Measurements from ENCODE around the gene MAGI2.
A peak's percentile ranks its signal among the peaks of the same experiment; 100 is the strongest.

Gene MAGI2

GRCh38 chr7:79453558-79454360 lies at the start of gene MAGI2:
MAGI2 (minus strand) TSS chr7:79453667; CDS start chr7:79453320, 347 bp downstream.
- no peak for TF ChIP-seq GATA1 (IDR thresholded peaks at IDR 0.05; ENCODE audit: low read depth, low read length)
- TF ChIP-seq POLR2A (IDR thresholded peaks at IDR 0.05; ENCODE audit: low read length) = no peak
- peak; percentile 49 to 59 for DNase-seq

- no peak for DNase-seq
- TF ChIP-seq GATA1 (IDR thresholded peaks at IDR 0.05; ENCODE audit: low read depth, low read length) = no peak
- TF ChIP-seq POLR2A (IDR thresholded peaks at IDR 0.05; ENCODE audit: low read length) = no peak
Measured at GRCh38 chr7:79502151-79502550, 48.7 kb upstream of the MAGI2 start.

DNA sequence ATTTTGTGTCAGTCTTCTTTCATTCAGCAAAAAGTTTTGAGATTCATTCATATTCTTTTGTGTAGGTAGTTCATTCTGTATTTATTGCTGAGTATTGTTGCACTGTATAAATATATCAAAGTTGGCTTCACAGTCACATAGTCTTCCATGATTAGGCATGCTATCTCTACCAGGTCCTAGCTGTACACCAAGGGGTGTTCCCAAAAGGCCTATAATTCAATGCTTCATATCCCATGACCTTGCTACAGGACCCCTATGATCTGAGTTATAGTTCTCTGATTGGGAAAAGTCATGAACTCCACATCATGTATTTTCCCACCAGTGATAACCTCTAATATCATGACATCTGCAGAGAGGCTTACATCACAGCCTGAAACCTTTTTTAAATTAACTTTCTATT lies 47.3 kb upstream of the MAGI2 start:
- TF ChIP-seq GATA1 (IDR thresholded peaks at IDR 0.05; ENCODE audit: low read depth, low read length) = no peak
- no peak for TF ChIP-seq POLR2A (IDR thresholded peaks at IDR 0.05; ENCODE audit: low read length)
- DNase-seq = no peak

- TF ChIP-seq POLR2A (IDR thresholded peaks at IDR 0.05; ENCODE audit: low read length) (no peak), GATA1 (IDR thresholded peaks at IDR 0.05; ENCODE audit: low read depth, low read length) (no peak)
- DNase-seq = no peak
Measured at GRCh38 chr7:79497728-79498127, 44.3 kb upstream of the MAGI2 start.

- no peak for TF ChIP-seq POLR2A (IDR thresholded peaks at IDR 0.05; ENCODE audit: low read length)
- TF ChIP-seq GATA1 (IDR thresholded peaks at IDR 0.05; ENCODE audit: low read depth, low read length) = no peak
- no peak for DNase-seq
Measured at GRCh38 chr7:79495544-79496272, 42.2 kb upstream of the MAGI2 start.

GRCh38 chr7:79494046-79494445 lies 40.6 kb upstream of the MAGI2 start:
- DNase-seq = no peak
- TF ChIP-seq POLR2A (IDR thresholded peaks at IDR 0.05; ENCODE audit: low read length) (no peak), GATA1 (IDR thresholded peaks at IDR 0.05; ENCODE audit: low read depth, low read length) (no peak)

DNA sequence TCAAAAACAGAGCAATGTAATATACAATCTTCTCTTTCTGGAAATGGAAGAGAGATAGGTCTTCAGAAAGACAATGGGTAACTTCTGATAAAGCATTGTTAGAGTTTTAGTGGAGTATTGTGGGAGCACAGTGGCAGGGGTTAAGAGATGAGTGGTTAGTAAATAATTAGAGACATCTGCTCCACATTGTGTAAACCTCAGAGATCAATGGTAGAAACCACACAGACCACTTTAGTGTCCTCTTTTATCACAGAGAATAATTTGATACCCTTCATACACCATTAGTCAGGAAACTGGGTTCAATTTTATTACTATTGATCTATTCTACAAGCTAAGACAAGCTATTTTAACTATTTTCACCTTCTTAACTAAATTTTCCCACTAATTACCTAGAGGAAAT lies 35.9 kb upstream of the MAGI2 start:
- DNase-seq = no peak

GRCh38 chr7:79478386-79478785 lies 24.9 kb upstream of the MAGI2 start:
- TF ChIP-seq POLR2A (IDR thresholded peaks at IDR 0.05; ENCODE audit: low read length) (no peak), GATA1 (IDR thresholded peaks at IDR 0.05; ENCODE audit: low read depth, low read length) (no peak)

More for the DNA sequence above, 35.9 kb upstream of the MAGI2 start:
- TF ChIP-seq GATA1 (IDR thresholded peaks at IDR 0.05; ENCODE audit: low read depth, low read length) (no peak), POLR2A (IDR thresholded peaks at IDR 0.05; ENCODE audit: low read length) (no peak)

DNA sequence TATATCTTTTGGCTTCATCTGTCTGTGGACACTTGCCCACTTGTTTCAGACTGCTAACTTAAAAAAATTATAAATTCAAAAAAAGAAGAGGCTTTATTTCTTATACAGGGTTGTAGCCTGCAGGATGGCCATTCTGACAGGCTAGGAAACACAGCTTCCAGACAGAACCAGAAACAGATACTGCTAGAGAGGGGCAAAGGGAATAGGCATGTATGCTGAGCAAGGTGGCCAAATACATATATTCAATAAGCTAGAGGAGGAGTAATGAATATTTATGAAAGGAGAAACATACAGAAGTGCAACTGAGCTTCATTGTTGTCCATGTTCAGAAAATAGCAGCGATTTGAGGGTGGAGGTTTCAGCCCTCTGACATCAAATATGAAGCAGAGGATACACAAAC lies 22.0 kb upstream of the MAGI2 start:
- DNase-seq = no peak
- TF ChIP-seq POLR2A (IDR thresholded peaks at IDR 0.05; ENCODE audit: low read length) (no peak), GATA1 (IDR thresholded peaks at IDR 0.05; ENCODE audit: low read depth, low read length) (no peak)

More at GRCh38 chr7:79478386-79478785, 24.9 kb upstream of the MAGI2 start:
- no peak for DNase-seq

GRCh38 chr7:79471699-79472098 lies 18.2 kb upstream of the MAGI2 start:
- TF ChIP-seq POLR2A (IDR thresholded peaks at IDR 0.05; ENCODE audit: low read length) (no peak), GATA1 (IDR thresholded peaks at IDR 0.05; ENCODE audit: low read depth, low read length) (no peak)
- DNase-seq = no peak

DNA sequence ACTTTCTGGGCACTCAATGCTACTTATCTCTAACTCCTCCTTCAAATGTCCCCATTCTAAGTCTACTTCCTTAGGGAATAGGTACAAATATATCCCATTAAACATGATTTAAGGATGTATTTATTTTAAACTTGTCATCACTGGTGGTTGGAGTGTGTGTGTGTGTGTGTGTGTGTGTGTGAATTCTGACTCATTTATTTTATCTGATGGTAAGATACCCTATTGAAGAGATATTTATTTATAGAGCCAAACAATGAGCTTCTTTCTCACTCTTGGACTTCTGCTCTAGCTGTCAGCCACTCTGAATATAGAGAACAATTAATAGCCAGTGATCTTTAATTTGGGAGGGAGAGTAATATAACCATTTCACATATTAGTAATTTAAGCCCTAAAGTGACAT lies 17.8 kb upstream of the MAGI2 start:
- no peak for TF ChIP-seq POLR2A (IDR thresholded peaks at IDR 0.05; ENCODE audit: low read length)
- no peak for TF ChIP-seq GATA1 (IDR thresholded peaks at IDR 0.05; ENCODE audit: low read depth, low read length)
- no peak for DNase-seq

DNA sequence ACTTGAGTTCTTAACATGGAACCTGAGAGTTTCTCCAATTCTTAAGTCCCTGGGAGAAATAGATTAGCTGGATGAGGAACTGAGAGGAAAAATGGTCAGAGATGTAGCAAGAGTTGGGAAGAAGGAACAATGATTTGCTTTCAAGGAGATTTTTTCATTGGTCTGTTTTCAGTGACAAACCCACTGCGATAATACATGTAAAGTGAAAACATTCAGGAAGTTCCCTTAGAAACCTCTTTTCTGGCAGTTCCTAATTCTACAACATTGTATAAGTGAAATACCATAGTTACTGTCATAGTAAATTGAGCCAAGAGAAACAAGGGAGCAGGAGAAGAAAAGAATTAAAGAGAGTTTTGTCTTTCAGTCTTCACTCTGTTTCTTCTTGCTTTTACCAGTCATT lies 12.1 kb upstream of the MAGI2 start:
- no peak for DNase-seq
- TF ChIP-seq POLR2A (IDR thresholded peaks at IDR 0.05; ENCODE audit: low read length) (no peak), GATA1 (IDR thresholded peaks at IDR 0.05; ENCODE audit: low read depth, low read length) (no peak)

- DNase-seq = no peak
- no peak for TF ChIP-seq GATA1 (IDR thresholded peaks at IDR 0.05; ENCODE audit: low read depth, low read length)
- TF ChIP-seq POLR2A (IDR thresholded peaks at IDR 0.05; ENCODE audit: low read length) = no peak
Measured at GRCh38 chr7:79464051-79464450, 10.6 kb upstream of the MAGI2 start.

- DNase-seq = no peak
Measured at GRCh38 chr7:79462390-79462789, 8.9 kb upstream of the MAGI2 start.

More at GRCh38 chr7:79462390-79462789, 8.9 kb upstream of the MAGI2 start:
- TF ChIP-seq POLR2A (IDR thresholded peaks at IDR 0.05; ENCODE audit: low read length) (no peak), GATA1 (IDR thresholded peaks at IDR 0.05; ENCODE audit: low read depth, low read length) (no peak)
